Kidney epithelial cell (primary cell): Measurements from ENCODE around the gene OR10R2. TPM values are rescaled to one million over a fixed set of nuclear protein-coding genes. Genes with fewer than 3 reads are reported as not detected.

Source experiments
- DNase-seq: peaks from one replicate; pipeline ENCODE4 v3.0.0-alpha.2; 2010; ENCODE audit warnings: low read depth
- H3K27me3 ChIP-seq: 2 replicates; pipeline ENCODE4 v1.6.0; 2011; ENCODE audit warnings: low read length; ENCODE audit not compliant: control insufficient read depth, insufficient read depth
- H3K36me3 ChIP-seq: 2 replicates; pipeline ENCODE4 v1.5.1; 2011; ENCODE audit warnings: low read length; ENCODE audit not compliant: control insufficient read depth, insufficient read depth
- H3K4me3 ChIP-seq: 2 replicates; pipeline ENCODE4 v1.5.1; 2011; ENCODE audit warnings: low read depth, mild to moderate bottlenecking, control low read depth, low read length
- total RNA-seq: library from RNA; depleted of rRNA; stranded (reverse); fragments of >200 nt; gene quantifications from 2 replicates; pipeline ENCODE4 v1.2.3, GENCODE V29; 2015
- TF ChIP-seq, protein P1 (sequence below): IDR thresholded peaks from 2 replicates; pipeline ENCODE4 v1.5.1; 2011; ENCODE audit warnings: mild to moderate bottlenecking, moderate library complexity, low read length, control low read depth, inconsistent platforms; ENCODE audit not compliant: insufficient read depth, poor library complexity, severe bottlenecking

The OR10R2 gene
- total RNA-seq, 1 donor from 2014 or later, result not detected

DNA sequence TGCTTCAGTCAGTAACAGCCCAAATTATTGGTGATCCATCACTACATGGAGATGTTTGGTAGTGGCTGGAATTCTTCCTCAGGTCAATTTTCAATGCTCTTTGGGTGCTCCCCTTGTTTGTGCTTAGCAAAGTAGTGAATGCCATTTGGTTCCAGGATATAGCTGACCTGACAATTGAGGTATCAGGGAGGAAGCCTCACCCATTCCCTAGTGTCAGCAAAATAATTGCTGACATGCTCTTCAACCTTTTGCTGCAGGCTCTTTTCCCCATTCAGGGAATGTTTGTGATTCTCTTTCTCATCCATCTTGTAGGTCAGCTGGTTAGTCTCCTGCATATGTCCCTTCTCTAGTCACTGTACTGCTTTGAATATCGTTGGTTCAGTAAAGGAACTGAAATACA lies 17.5 kb upstream of the OR10R2 start:
- Histone ChIP-seq H3K4me3 (no peak overlapping the region), H3K36me3 (no peaks in the 10 kb centered on the region), H3K27me3 (no peaks in the 10 kb centered on the region)
- TF ChIP-seq, protein P1, sequence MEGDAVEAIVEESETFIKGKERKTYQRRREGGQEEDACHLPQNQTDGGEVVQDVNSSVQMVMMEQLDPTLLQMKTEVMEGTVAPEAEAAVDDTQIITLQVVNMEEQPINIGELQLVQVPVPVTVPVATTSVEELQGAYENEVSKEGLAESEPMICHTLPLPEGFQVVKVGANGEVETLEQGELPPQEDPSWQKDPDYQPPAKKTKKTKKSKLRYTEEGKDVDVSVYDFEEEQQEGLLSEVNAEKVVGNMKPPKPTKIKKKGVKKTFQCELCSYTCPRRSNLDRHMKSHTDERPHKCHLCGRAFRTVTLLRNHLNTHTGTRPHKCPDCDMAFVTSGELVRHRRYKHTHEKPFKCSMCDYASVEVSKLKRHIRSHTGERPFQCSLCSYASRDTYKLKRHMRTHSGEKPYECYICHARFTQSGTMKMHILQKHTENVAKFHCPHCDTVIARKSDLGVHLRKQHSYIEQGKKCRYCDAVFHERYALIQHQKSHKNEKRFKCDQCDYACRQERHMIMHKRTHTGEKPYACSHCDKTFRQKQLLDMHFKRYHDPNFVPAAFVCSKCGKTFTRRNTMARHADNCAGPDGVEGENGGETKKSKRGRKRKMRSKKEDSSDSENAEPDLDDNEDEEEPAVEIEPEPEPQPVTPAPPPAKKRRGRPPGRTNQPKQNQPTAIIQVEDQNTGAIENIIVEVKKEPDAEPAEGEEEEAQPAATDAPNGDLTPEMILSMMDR, result no peak
- no peak for DNase-seq

DNA sequence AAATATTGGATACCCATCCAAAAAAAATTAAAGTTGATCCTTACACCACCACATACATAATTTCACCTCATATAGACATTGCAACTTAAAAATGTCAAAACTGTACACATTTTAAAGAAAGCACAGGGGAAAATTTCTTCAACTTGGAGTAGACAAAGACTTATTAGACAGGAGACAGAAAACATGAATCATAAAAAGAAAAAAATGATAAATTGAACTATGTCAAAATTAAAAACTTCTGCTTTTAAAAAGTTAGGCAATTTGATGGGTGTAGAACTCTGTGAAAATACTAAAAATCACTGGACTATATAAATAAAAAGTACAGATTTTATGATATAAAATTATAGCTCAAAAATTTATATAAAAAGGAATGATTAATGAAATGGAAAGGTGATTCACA lies 14.8 kb upstream of the OR10R2 start:
- TF ChIP-seq, protein P1, result no peak
- no peaks in the 10 kb centered on the region for H3K27me3 ChIP-seq
- H3K4me3 ChIP-seq, result no peak overlapping the region
- no peak for DNase-seq
- H3K36me3 ChIP-seq, result no peaks in the 10 kb centered on the region

DNA sequence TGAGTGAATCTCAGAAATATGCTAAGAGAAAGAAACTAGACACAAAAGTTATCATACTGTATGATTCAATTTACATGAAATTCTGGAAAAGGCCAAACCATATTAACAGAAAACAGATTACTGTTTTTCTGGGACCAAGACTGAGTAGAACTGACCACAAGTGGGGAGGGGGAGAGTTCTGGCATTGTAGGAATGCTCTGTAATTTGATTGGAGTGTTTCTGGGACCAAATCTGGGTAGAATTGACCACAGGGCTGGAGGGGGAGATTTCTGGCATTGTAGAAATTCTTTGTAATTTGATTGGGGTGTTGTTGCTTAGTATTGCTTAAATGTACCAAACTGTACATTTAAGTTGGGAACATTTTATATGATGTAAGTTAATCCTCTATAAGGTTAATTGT lies 13.8 kb upstream of the OR10R2 start:
- no peak for DNase-seq
- no peaks in the 10 kb centered on the region for H3K27me3 ChIP-seq
- no peak overlapping the region for H3K4me3 ChIP-seq
- H3K36me3 ChIP-seq, result no peaks in the 10 kb centered on the region
- TF ChIP-seq, protein P1, result no peak

DNA sequence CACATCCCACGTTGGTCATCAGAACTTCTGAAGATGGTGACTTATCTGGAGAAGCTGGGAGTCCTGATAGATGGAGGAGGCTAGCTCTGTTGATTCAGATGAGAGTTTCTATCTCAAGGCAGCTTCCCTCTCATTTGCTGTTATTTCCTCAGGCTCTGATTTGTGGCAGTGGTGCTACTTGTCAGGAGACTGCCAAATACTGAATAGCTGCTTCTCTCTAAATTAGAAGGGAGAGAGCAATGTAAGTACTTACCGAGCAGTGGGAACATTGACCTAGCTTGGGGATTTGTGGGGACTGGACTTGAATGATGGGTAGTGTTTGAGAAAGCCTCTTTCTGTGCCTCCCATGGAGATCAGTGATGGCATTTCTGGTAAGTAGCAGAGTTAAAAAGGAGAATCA lies 10.5 kb upstream of the OR10R2 start, which contains the start of gene OR10K1:
OR10K1 (plus strand) TSS at position 301 of the 400 bp plus-strand sequence. CDS start 3,728 bp downstream, outside the sequence.
- no peak for DNase-seq

DNA sequence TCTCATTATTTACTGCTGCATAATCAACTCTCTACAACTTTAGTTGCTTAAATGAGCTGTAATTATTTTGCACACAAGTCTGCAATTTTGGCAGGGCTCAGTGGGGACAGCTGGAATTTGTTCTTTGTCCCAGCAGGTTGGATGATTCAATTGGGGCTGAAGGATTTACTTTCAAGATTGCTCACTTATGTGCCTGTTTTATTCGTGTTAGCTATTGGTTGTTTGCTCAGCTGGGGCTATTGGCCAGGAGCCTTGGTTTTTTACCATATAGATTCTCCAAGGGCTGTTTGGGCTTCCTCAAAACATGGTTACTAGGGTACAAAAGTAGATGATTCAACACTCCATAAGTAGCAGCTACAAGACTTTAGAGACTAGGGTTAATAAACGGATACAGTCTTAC lies 13.4 kb downstream of the OR10R2 start:
- H3K4me3 ChIP-seq, result no peak overlapping the region

More for the DNA sequence above, 10.5 kb upstream of the OR10R2 start, which contains the start of gene OR10K1:
- H3K4me3 ChIP-seq, result no peak within 1 kb of the TSS
- H3K36me3 ChIP-seq, result no peaks in the 10 kb centered on the region
- no peaks in the 10 kb centered on the region for H3K27me3 ChIP-seq
- TF ChIP-seq, protein P1, result no peak

DNA sequence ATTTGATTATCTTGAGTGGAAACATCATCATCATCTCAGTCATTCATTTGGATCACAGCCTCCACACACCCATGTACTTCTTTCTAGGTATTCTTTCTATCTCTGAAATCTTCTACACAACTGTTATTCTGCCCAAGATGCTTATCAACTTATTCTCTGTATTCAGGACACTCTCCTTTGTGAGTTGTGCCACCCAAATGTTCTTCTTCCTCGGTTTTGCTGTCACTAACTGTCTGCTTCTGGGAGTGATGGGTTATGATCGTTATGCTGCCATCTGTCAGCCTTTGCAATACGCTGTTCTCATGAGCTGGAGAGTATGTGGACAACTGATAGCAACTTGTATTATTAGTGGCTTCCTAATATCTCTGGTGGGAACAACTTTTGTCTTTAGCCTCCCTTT lies 19.3 kb downstream of the OR10R2 start:
- Histone ChIP-seq H3K27me3 (no peaks in the 10 kb centered on the region), H3K36me3 (no peaks in the 10 kb centered on the region), H3K4me3 (no peak overlapping the region)
- TF ChIP-seq, protein P1, result no peak
- no peak for DNase-seq

More for the DNA sequence above, 13.4 kb downstream of the OR10R2 start:
- Histone ChIP-seq H3K36me3 (no peaks in the 10 kb centered on the region), H3K27me3 (no peaks in the 10 kb centered on the region)
- TF ChIP-seq, protein P1, result no peak
- no peak for DNase-seq
